ENCODE results near the gene FAM53B. TPM values are rescaled to one million over a fixed set of nuclear protein-coding genes. Genes with fewer than 3 reads are reported as not detected.

FAM53B gene
- total RNA-seq, 2 donors from 2014 or later, result 68.5 to 69.2 TPM

- Mint-ChIP-seq H3K36me3 (ENCODE audit: low read depth) (peaks cover 2% of the 10 kb centered on the region), H3K27me3 (no peaks in the 10 kb centered on the region), H3K4me1 (peaks cover 78% of the 10 kb centered on the region), H3K27ac (peak overlapping the region; percentile 99), H3K4me3 (peak overlapping the region; percentile 87)
- H3K9me3 ChIP-seq (ENCODE audit: control insufficient read depth, low read length, poor library complexity, severe bottlenecking), result no peaks in the 10 kb centered on the region
- DNase-seq (peak; percentile 51 to 79 (median 57)), ATAC-seq (peak; percentile 85)
Observed at GRCh38 chr10:124717911-124718741, 26.1 kb downstream of the FAM53B start.

GRCh38 chr10:124717041-124717757 is 27.0 kb downstream of the FAM53B start:
- no peaks in the 10 kb centered on the region for H3K27me3 Mint-ChIP-seq
- peaks cover 2% of the 10 kb centered on the region for H3K36me3 Mint-ChIP-seq (ENCODE audit: low read depth)
- peak overlapping the region; percentile 87 for H3K4me3 Mint-ChIP-seq
- H3K9me3 ChIP-seq (ENCODE audit: control insufficient read depth, low read length, poor library complexity, severe bottlenecking), result no peaks in the 10 kb centered on the region
- peak overlapping the region; percentile 99 for H3K27ac Mint-ChIP-seq
- peaks cover 76% of the 10 kb centered on the region for H3K4me1 Mint-ChIP-seq
- DNase-seq, result no peak
- ATAC-seq, result no peak

- no peaks in the 10 kb centered on the region for H3K9me3 ChIP-seq (ENCODE audit: control insufficient read depth, low read length, poor library complexity, severe bottlenecking)
- no peaks in the 10 kb centered on the region for H3K27me3 Mint-ChIP-seq
- no peak for ATAC-seq
- peak overlapping the region; percentile 71 for H3K4me3 Mint-ChIP-seq
- H3K27ac Mint-ChIP-seq, result peak overlapping the region; percentile 99
- H3K36me3 Mint-ChIP-seq (ENCODE audit: low read depth), result peaks cover 2% of the 10 kb centered on the region
- peaks cover 69% of the 10 kb centered on the region for H3K4me1 Mint-ChIP-seq
- DNase-seq, result no peak
Observed at GRCh38 chr10:124716369-124716768, 27.8 kb downstream of the FAM53B start.

GRCh38 chr10:124715439-124715838 is 28.7 kb downstream of the FAM53B start:
- Mint-ChIP-seq H3K4me3 (peak overlapping the region; percentile 60), H3K36me3 (ENCODE audit: low read depth) (peaks cover 5% of the 10 kb centered on the region), H3K27ac (peak overlapping the region; percentile 99), H3K4me1 (peaks cover 71% of the 10 kb centered on the region), H3K27me3 (no peaks in the 10 kb centered on the region)
- DNase-seq, result no peak
- ATAC-seq, result no peak
- H3K9me3 ChIP-seq (ENCODE audit: control insufficient read depth, low read length, poor library complexity, severe bottlenecking), result no peaks in the 10 kb centered on the region

GRCh38 chr10:124713679-124714255 is 30.4 kb downstream of the FAM53B start:
- Mint-ChIP-seq H3K4me3 (no peak overlapping the region), H3K27ac (peak overlapping the region; percentile 93), H3K4me1 (peaks cover 78% of the 10 kb centered on the region), H3K27me3 (no peaks in the 10 kb centered on the region), H3K36me3 (ENCODE audit: low read depth) (peaks cover 5% of the 10 kb centered on the region)
- DNase-seq (no peak), ATAC-seq (no peak)
- H3K9me3 ChIP-seq (ENCODE audit: control insufficient read depth, low read length, poor library complexity, severe bottlenecking), result no peaks in the 10 kb centered on the region

- ATAC-seq, result no peak
- H3K9me3 ChIP-seq (ENCODE audit: control insufficient read depth, low read length, poor library complexity, severe bottlenecking), result no peaks in the 10 kb centered on the region
- H3K27me3 Mint-ChIP-seq, result no peaks in the 10 kb centered on the region
- H3K4me3 Mint-ChIP-seq, result no peak overlapping the region
- H3K27ac Mint-ChIP-seq, result peak overlapping the region; percentile 93
- H3K36me3 Mint-ChIP-seq (ENCODE audit: low read depth), result peaks cover 5% of the 10 kb centered on the region
- no peak for DNase-seq
- H3K4me1 Mint-ChIP-seq, result peaks cover 76% of the 10 kb centered on the region
Observed at GRCh38 chr10:124712704-124713407, 31.3 kb downstream of the FAM53B start.

- Mint-ChIP-seq H3K27ac (peak overlapping the region; percentile 100), H3K4me3 (no peak overlapping the region)
Observed at GRCh38 chr10:124711145-124711544, 33.0 kb downstream of the FAM53B start.

GRCh38 chr10:124710266-124710881 is 33.8 kb downstream of the FAM53B start:
- H3K9me3 ChIP-seq (ENCODE audit: control insufficient read depth, low read length, poor library complexity, severe bottlenecking), result no peaks in the 10 kb centered on the region
- Mint-ChIP-seq H3K27ac (peak overlapping the region; percentile 100), H3K4me1 (peaks cover 74% of the 10 kb centered on the region), H3K36me3 (ENCODE audit: low read depth) (peaks cover 3% of the 10 kb centered on the region), H3K4me3 (peak overlapping the region; percentile 45), H3K27me3 (no peaks in the 10 kb centered on the region)
- ATAC-seq (no peak), DNase-seq (no peak)

More at GRCh38 chr10:124711145-124711544, 33.0 kb downstream of the FAM53B start:
- DNase-seq, result no peak
- no peak for ATAC-seq
- no peaks in the 10 kb centered on the region for H3K27me3 Mint-ChIP-seq
- peaks cover 3% of the 10 kb centered on the region for H3K36me3 Mint-ChIP-seq (ENCODE audit: low read depth)
- H3K4me1 Mint-ChIP-seq, result peaks cover 74% of the 10 kb centered on the region
- H3K9me3 ChIP-seq (ENCODE audit: control insufficient read depth, low read length, poor library complexity, severe bottlenecking), result no peaks in the 10 kb centered on the region

- Mint-ChIP-seq H3K36me3 (ENCODE audit: low read depth) (peaks cover 3% of the 10 kb centered on the region), H3K27ac (peak overlapping the region; percentile 100), H3K27me3 (no peaks in the 10 kb centered on the region), H3K4me3 (peak overlapping the region; percentile 77), H3K4me1 (peaks cover 73% of the 10 kb centered on the region)
- H3K9me3 ChIP-seq (ENCODE audit: control insufficient read depth, low read length, poor library complexity, severe bottlenecking), result no peaks in the 10 kb centered on the region
- DNase-seq, result no peak
- ATAC-seq, result no peak
Observed at GRCh38 chr10:124709861-124710260, 34.3 kb downstream of the FAM53B start.

GRCh38 chr10:124708922-124709520 is 35.2 kb downstream of the FAM53B start:
- Mint-ChIP-seq H3K36me3 (ENCODE audit: low read depth) (peaks cover 5% of the 10 kb centered on the region), H3K4me3 (peak overlapping the region; percentile 77), H3K27ac (peak overlapping the region; percentile 100), H3K4me1 (peaks cover 77% of the 10 kb centered on the region), H3K27me3 (no peaks in the 10 kb centered on the region)
- H3K9me3 ChIP-seq (ENCODE audit: control insufficient read depth, low read length, poor library complexity, severe bottlenecking), result no peaks in the 10 kb centered on the region
- ATAC-seq, result peak; percentile 64
- DNase-seq, result no peak

GRCh38 chr10:124708246-124708779 is 35.9 kb downstream of the FAM53B start:
- no peak for DNase-seq
- H3K4me3 Mint-ChIP-seq, result peak overlapping the region; percentile 50
- peaks cover 76% of the 10 kb centered on the region for H3K4me1 Mint-ChIP-seq
- no peak for ATAC-seq
- no peaks in the 10 kb centered on the region for H3K27me3 Mint-ChIP-seq
- peak overlapping the region; percentile 100 for H3K27ac Mint-ChIP-seq
- H3K9me3 ChIP-seq (ENCODE audit: control insufficient read depth, low read length, poor library complexity, severe bottlenecking), result no peaks in the 10 kb centered on the region
- peaks cover 5% of the 10 kb centered on the region for H3K36me3 Mint-ChIP-seq (ENCODE audit: low read depth)

GRCh38 chr10:124707551-124707950 is 36.6 kb downstream of the FAM53B start:
- Mint-ChIP-seq H3K27ac (peak overlapping the region; percentile 100), H3K27me3 (no peaks in the 10 kb centered on the region), H3K36me3 (ENCODE audit: low read depth) (peaks cover 5% of the 10 kb centered on the region), H3K4me1 (peaks cover 76% of the 10 kb centered on the region), H3K4me3 (peak overlapping the region; percentile 50)
- no peaks in the 10 kb centered on the region for H3K9me3 ChIP-seq (ENCODE audit: control insufficient read depth, low read length, poor library complexity, severe bottlenecking)
- DNase-seq (no peak), ATAC-seq (no peak)
